ENCODE results near the gene USP22.

Gene USP22

GRCh38 chr17:21001111-21001812, 41.5 kb downstream of the USP22 start:
- TF ChIP-seq, protein P1, sequence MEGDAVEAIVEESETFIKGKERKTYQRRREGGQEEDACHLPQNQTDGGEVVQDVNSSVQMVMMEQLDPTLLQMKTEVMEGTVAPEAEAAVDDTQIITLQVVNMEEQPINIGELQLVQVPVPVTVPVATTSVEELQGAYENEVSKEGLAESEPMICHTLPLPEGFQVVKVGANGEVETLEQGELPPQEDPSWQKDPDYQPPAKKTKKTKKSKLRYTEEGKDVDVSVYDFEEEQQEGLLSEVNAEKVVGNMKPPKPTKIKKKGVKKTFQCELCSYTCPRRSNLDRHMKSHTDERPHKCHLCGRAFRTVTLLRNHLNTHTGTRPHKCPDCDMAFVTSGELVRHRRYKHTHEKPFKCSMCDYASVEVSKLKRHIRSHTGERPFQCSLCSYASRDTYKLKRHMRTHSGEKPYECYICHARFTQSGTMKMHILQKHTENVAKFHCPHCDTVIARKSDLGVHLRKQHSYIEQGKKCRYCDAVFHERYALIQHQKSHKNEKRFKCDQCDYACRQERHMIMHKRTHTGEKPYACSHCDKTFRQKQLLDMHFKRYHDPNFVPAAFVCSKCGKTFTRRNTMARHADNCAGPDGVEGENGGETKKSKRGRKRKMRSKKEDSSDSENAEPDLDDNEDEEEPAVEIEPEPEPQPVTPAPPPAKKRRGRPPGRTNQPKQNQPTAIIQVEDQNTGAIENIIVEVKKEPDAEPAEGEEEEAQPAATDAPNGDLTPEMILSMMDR (conservative IDR thresholded peaks at IDR 0.05; ENCODE audit: low read length) = no peak
- no peak overlapping the region for H3K4me3 ChIP-seq (ENCODE audit: low read length)
- DNase-seq (ENCODE audit: low read depth) = no peak

- no peak overlapping the region for H3K4me3 ChIP-seq (ENCODE audit: low read length)
- DNase-seq (ENCODE audit: low read depth) = no peak
- TF ChIP-seq, protein P1 (conservative IDR thresholded peaks at IDR 0.05; ENCODE audit: low read length) = no peak
Observed at GRCh38 chr17:20999841-21000532, 42.8 kb downstream of the USP22 start.

DNA sequence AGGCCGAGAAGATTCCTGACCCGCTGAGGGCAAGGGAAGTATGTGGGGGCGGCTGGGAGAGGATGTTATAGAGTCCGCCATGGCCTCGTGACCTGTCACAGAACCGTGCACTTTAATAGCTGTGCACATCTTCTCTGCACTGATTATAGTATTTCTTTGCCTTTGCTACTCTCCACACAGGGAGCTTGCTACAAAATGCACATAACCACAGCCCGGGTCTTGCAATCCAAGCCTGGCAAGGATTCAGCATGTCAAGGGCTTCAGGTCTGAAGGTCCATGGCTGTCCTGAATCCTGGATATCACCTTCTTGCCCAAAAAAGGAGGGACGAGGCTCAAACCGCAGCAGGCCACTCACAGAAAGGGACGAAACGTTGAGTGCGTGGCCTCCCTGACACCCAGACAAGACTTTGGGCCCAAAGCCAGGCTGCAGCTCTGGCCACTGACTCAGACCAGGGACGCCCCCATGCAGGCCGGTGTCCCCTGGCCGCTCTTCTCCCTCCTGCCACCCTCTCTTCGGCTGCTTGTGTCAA, 43.7 kb downstream of the USP22 start:
- peak; percentile 16 for DNase-seq (ENCODE audit: low read depth)
- H3K4me3 ChIP-seq (ENCODE audit: low read length) = no peak overlapping the region
- TF ChIP-seq, protein P1 (conservative IDR thresholded peaks at IDR 0.05; ENCODE audit: low read length) = no peak

DNA sequence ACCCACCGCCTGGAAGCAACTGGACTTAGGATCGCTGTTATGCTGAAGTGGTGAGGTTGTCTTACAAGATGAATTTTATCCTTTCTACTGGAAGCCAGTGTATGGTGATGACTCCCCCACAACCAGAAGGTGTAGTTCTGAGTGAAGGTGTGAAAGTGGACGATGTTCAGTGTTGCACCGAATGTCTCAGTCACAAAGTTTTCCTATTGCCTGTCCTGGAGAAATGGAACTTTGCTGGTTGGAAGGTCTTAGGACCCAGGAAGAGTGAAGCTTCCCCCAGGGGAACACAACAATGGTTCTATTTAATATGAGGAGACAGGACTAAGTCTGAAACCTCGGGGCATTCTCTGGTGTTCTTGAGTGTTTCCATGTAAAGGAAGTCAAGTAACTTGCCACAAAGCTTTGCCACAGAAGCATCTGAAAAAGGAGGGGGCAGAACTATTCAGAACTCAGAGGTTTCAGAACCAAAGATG, 44.2 kb downstream of the USP22 start:
- no peak for DNase-seq (ENCODE audit: low read depth)
- TF ChIP-seq, protein P1 (conservative IDR thresholded peaks at IDR 0.05; ENCODE audit: low read length) = no peak
- no peak overlapping the region for H3K4me3 ChIP-seq (ENCODE audit: low read length)

DNA sequence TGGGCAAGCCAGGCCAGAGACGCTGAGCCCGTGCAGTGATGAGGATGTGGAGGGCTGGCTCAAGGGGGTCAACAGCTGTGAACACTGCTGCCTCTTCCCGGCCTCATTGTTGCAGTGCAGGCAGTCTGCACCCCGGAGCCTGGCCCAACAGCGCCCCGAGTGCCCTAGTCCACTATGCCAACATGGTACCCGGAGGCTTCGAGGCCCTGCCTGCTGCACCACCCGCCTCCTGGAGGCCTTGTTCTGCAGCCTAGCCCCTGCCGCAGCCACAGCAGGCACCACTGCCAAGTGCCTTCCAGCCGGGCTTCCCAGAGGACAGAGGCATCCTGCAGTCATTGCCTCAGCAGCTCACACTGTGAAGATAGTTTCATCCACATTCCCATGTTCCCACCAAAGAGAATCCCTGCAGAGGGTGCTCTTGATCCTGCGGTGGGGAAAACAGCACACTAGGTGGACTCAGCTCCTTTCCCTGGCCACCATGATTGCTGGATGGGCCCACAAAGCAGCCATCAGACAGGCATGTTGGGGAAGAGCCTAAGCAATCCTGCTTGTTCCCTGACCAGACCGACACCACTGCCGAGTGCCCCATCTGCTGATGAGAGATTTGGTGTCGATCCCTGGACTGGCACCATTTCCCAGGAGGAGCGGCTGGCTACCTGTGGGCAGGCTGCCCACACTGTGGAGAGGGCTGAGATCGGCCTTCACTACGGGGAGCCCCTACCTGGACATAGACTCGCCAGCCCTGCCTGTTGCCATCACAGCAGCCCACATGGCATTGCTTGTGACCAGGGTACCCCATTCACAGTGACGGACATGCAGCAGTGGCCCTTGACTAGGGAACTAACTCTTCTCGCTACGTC, 44.9 kb downstream of the USP22 start:
- H3K4me3 ChIP-seq (ENCODE audit: low read length) = no peak overlapping the region
- TF ChIP-seq, protein P1 (conservative IDR thresholded peaks at IDR 0.05; ENCODE audit: low read length) = no peak
- no peak for DNase-seq (ENCODE audit: low read depth)

- TF ChIP-seq, protein P1 (conservative IDR thresholded peaks at IDR 0.05; ENCODE audit: low read length) = no peak
- H3K4me3 ChIP-seq (ENCODE audit: low read length) = no peak overlapping the region
- DNase-seq (ENCODE audit: low read depth) = no peak
Observed at GRCh38 chr17:20996724-20997615, 45.8 kb downstream of the USP22 start.
